GM19395 (cell line): Measurements from ENCODE around the gene XYLT1.

Experiments
- ATAC-seq: cut with Tn5 transposase; IDR thresholded peaks from one replicate; pipeline ENCODE4 v1.9.1; 2021; ENCODE audit warnings: mild to moderate bottlenecking, moderate library complexity; ENCODE audit not compliant: unreplicated experiment

XYLT1 gene

DNA sequence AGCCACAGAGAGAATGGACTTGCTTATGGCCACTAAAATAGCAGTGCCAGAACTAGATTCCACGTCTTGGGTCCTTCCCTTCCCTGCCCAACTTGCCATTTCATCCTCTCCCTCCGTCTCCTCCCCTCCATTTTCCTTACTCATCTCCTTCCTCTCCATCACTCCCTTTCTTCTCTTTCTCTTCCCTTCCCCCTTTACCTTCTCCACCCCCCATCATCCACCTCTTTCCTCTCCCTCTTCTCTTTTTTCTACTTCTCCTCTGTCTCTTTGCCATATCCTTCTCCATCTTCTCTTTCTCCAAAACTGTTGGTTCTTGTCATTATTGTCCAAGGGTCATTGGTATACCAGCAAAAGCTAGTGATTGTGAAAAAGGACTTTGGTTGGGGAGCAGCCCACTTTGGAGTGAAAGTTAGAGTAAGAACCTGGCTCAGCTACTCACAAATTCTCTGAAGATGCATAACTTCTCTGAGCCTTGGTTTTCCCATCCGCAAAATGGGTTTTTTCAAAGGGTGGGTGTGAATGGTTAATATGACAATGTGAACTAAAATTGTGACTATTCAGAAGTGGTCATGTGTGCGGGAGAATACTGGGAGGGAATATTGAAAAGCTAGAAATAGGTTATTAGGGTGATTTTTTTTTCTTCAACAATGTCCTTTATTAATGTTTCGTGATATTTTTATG lies 393.8 kb downstream of the XYLT1 start:
- no peak for ATAC-seq

DNA sequence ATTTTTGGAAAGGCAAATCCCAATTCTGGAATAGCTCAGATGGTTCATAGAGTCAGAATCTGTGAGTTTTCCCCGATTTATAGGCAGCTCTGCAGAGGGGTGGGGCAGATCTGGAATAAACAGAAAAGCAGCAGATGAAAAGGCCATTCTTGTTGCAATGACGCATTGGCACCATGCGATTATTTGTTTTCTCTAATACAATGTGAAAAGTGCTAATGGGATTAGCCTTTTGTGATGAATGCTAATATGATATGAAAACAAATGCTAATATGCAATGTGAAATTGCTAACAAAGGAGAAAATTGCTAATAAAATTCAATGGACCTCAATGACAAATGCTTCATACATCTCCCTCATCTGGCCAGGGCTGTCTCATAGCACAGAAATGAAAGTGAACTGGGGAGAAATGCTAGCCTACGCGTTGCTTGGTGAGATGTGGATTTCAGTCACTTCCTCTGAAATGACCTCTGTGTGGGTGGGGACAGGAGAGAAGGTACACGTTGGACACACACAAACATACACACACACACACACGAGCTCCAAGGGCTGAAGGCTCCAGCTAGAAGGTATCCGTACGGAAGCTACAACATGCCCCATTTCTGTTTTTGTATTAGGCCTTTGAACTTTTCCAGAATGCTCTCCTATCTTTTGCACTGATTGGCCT lies 394.5 kb downstream of the XYLT1 start:
- ATAC-seq: peak; percentile 56

DNA sequence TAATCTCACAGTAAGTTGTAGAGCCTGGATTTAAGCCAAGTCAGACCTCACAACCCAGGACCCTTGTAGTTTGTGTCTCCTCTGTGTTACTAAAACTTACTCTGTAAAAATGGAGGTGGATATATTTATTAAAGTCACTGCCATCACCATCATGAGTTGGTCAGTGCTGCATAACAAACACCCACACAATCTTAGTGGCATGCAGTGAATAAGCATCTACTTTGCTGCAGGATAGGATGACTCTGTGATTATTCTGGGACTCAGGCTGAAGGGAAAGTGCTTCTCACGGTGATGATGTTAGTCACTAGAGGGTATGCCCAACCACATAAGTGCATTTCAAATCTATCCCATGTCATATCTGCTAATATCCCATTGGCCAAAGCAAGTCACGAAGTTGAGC lies 398.7 kb downstream of the XYLT1 start:
- no peak for ATAC-seq

DNA sequence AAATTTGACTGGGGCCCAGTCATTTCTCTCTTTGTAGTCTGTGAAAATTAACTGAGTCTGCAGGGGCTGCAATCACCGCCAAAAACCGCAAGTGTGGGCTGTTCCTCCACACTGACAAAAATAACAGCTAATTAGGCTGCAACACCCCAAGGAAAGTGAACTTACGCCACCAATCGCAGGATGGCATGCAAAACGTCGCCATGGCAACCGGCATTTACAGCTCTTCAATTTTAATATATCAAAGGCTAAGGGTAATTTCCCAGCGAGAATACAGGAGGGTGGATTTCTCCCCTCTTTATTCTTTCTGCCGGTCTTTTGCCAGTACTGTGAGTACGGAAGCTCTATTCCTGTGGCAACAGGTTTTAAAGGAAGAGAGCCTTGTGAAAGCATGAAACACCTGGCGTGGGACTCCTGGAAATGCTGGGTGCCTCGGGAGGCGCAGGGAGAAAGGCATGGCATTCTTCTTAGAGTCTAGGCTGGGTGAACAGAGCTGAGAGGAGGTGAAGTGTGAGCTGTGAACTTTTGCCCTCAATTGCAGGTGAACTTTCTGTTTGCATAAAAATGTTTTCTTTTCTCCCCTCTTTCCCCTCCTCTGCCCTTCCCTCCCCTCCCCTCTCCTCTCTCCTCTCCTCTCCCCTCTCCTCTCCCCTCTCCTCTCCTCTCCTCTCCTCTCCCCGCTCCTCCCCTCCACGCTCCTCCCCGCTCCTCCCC lies 399.7 kb downstream of the XYLT1 start:
- ATAC-seq: peak; percentile 80

DNA sequence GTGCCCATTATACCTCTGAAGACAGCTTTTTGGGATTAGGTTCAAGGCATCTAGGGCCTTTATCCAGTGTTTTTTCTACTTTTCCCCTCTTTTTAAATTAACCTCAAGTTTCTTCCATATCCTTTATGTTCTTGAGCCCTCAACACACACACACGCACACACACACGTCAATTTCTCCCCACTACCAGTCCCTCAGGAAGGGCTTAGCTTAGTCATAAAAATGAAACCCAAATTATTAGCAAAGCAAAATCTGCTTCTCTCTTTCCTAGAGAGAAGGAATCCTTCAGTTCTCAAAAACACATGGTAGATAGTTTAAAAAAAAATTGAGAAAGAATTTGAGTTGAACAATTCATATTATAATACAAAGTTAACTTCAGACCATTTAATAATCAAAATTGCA lies 401.1 kb downstream of the XYLT1 start:
- no peak for ATAC-seq

DNA sequence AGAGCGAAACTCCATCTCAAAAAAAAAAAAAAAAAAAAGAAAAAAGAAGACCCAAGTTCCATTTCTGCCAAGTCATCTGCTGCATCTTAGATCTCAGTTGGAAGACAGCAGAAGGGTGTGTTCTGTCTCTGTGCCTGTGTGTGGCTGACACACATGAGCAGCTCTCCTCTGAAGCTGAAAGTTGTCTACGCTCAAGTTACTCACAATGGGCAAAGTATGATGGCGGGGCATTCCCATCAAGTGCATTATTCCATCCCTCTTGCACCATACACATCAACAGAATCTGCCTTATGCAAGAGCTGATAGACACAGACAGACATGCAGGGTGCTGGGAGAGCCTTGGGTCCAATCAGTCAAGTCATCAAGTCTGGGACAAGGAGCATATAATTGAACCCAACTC lies 402.2 kb downstream of the XYLT1 start:
- ATAC-seq: no peak

DNA sequence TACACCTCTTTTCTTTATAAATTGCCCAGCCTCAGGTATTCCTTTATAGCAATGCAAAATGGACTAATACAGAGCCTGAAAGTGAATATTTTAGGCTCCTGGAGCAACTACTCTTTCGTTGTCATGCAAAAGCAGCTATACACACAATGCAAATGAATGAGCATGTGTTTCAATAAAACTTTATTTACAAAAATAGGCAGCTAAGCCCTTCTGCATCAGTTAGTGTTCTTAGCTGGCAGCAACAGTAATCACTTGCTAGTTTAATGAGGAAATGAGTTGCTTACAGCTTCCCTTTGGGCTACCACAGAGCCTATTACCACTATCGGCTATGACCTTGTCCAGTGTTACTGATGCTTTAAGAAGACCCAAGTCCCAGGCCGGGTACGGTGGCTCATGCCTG lies 402.9 kb downstream of the XYLT1 start:
- no peak for ATAC-seq

DNA sequence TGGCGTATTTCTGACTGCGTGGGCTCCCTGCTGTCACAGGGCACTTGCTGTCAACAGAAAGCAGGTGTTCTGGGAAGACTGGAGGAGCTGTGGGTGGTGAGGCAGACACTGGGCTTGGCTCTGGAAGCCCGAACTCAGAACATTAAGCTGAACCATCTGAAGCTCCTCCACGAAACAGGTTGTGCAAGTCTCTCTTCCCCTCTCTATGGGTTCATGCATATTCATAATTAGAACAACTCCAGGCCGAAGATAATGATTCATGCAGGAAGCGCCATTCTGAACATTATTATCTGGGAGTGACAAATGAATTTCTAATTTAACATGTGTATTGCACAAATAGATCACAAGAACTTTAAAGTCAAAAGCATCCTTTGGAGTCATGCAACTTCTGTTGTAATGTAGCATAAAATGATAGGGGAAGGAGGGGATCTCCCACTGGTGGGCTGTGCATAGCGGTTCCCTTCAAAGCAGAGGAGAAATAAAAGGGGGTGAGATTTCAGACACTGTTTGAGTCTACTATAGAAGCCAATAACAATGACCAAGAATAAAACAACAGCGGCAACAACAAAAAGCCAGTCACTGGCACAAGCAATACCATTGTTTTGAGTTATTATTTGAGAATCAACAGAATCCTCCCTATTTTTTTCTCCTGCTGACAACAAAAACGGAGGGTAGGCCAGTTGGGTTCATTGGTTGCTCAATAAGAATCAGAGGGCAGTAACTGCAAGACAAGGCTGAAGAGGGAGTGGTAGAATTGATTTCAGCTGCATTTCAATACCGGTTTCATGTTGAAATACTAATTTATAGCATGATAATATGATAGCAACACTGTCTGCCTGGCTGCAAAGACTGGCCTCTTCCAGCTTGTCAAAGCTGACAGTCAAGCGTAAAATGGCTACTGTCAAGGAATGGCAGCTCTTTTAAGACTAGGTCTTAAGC lies 407.3 kb downstream of the XYLT1 start:
- ATAC-seq: no peak

DNA sequence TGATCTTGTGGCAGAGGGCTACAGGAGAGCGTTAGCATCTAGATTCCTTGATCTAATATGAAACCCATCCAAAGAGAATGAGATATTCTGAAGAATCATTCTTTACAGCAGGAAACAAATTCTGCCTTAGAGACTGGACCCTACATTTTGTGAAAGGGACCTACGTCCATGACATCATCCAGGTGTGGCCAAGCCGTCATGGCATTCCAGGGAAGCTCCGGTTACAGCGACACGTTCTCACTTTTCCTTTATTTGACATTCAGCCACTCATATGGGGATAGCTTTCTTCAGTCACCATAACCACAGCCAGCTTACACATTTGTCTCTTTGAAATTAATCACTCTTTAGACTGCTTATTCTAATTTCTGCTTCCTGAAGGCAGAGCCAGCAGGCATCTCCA lies 408.1 kb downstream of the XYLT1 start:
- ATAC-seq: no peak

DNA sequence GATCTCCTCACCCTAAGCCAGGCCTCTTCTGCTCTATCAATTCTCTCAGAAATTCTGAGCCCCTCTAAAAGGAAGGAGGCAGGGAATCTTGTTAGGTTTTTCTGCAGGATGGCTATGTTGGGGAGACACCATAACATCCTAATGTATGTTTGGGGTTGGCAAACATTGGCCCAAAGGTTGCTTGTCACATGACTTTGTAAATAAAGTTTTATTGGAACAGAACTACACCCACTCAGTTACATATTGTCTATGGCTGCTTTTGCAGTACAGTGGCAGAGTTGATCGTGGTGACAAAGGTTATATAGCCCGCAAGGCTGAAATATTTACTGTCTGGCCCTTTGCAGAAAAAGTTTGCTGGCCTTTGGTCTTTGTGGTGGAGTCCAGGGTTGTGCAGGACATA lies 409.4 kb downstream of the XYLT1 start:
- ATAC-seq: no peak

DNA sequence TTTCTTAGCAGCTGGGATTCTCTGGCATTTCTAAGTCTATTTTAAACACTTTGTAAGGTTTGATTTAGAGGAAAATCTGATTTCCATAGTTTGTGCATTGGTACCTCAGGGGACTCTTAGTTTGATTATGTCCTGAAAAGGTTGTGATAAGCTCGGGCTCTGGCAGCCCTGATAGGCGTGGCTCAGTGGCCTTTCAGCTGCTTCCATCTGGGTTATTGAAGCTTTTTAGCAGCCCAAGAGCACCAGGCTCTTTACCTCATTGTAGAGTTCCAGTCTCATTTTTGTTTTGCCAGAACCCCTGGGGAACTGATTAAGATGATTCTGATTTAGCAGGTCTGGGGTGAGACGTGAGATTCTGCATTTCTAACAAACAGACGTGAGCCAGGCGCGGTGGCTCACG lies 412.3 kb downstream of the XYLT1 start:
- no peak for ATAC-seq

DNA sequence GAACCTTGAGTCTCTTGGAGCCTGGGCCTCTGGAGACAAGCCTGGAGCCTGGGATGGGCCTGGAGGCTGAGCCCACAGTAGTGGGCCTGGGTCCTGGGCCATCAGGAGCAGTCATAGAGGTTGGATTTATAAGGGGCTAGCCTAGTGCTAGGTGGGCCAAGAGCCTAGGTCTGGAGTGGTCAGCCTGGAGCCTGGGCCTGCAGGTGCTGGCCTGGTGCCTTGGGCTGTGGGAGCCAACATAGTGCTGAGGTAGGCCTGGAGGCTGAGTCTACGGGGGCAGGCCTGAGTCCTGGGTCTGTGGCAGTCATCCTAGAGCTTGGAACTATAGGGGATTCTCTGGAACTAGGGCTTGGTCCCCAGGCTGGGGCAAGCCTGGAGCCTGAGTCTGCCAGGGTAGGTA lies 414.1 kb downstream of the XYLT1 start:
- ATAC-seq: no peak

DNA sequence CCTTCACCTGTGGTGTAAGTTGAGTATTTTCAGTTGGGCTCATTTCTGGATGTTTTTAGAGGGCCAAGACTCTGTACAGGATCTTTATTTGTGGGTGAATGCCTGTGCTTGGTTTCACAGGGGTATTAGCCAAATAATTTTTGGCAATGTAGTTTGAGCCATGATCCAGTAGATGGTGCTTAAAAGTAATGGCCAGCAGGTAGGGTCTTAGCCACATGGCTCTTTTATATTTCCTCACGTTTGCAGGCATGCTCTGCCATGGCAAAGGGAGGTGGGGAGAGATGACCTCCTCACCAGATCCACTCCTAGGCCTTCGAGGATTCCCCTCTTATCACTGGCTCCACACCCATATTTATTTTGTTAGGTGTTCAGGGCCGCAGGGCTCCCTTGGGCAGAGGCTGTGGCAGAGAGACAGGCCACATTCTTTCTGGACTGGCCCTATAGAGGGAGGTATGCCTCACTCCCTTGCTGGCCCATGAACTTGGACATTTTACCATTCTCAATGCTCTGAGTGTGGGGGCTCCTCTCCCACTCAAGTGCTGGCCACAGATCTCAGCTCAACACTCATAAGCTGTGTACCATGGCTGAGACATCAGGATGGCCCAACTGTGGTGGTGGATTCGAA lies 417.1 kb downstream of the XYLT1 start:
- ATAC-seq: no peak
